Endometrium (tissue), 2 donors: ENCODE measurements around the gene MUC12.
"Not testable (repeated sequence)": the region's sequence is repeated elsewhere in the genome, so short reads cannot be mapped to it uniquely, and the experiment has no call there.

Experiments
- FAIRE-seq: peaks from 2 replicates; lab custom pipeline; 2012; peaks lifted over from hg19 to GRCh38; lab: Jason Lieb, UNC
- donor health status: control.
- donor health status: control.

Gene MUC12

GRCh38 chr7:100962537-100962936 lies 6.8 kb upstream of the MUC12 start:
- FAIRE-seq = no peak

GRCh38 chr7:100963386-100963785 lies 6.0 kb upstream of the MUC12 start:
- no peak for FAIRE-seq

- no peak for FAIRE-seq
Observed at GRCh38 chr7:100963874-100964273, 5.5 kb upstream of the MUC12 start.

- no peak for FAIRE-seq
Observed at GRCh38 chr7:100964630-100965029, 4.7 kb upstream of the MUC12 start.

- FAIRE-seq = no peak
Observed at GRCh38 chr7:100965045-100965722, 4.2 kb upstream of the MUC12 start.

- FAIRE-seq = no peak
Observed at GRCh38 chr7:100965723-100966541, 3.4 kb upstream of the MUC12 start.

GRCh38 chr7:100966542-100967291 lies 2.6 kb upstream of the MUC12 start:
- FAIRE-seq = no peak

- FAIRE-seq = no peak
Observed at GRCh38 chr7:100967292-100967863, 2.0 kb upstream of the MUC12 start.

- FAIRE-seq = no peak
Observed at GRCh38 chr7:100968031-100968430, 1.3 kb upstream of the MUC12 start.

GRCh38 chr7:100968650-100969049 lies 715 bp upstream of the MUC12 start:
- FAIRE-seq = no peak

GRCh38 chr7:100971111-100972001 lies 2.0 kb downstream of the MUC12 start:
- no peak for FAIRE-seq

GRCh38 chr7:100972002-100972347 lies 2.6 kb downstream of the MUC12 start:
- no peak for FAIRE-seq

- FAIRE-seq = no peak
Observed at GRCh38 chr7:100974021-100974420, 4.7 kb downstream of the MUC12 start.

GRCh38 chr7:100975371-100975821 lies 6.0 kb downstream of the MUC12 start:
- no peak for FAIRE-seq

GRCh38 chr7:100978300-100978699 lies 8.9 kb downstream of the MUC12 start:
- FAIRE-seq = no peak

GRCh38 chr7:100983451-100984187 lies 14.3 kb downstream of the MUC12 start:
- no peak for FAIRE-seq

- FAIRE-seq = not testable (repeated sequence)
Observed at GRCh38 chr7:100984241-100984918, 15.0 kb downstream of the MUC12 start.

- not testable (repeated sequence) for FAIRE-seq
Observed at GRCh38 chr7:100985033-100985797, 15.8 kb downstream of the MUC12 start.

- no peak for FAIRE-seq
Observed at GRCh38 chr7:100991631-100992030, 22.3 kb downstream of the MUC12 start.
